ENCODE data around the gene COL21A1. TPM values are rescaled to one million over a fixed set of nuclear protein-coding genes. Genes with fewer than 3 reads are reported as not detected.
"Not testable (repeated sequence)": the region's sequence is repeated elsewhere in the genome, so short reads cannot be mapped to it uniquely, and the experiment has no call there.

The COL21A1 gene
- total RNA-seq, 1 donor: under 0.01 TPM

DNA sequence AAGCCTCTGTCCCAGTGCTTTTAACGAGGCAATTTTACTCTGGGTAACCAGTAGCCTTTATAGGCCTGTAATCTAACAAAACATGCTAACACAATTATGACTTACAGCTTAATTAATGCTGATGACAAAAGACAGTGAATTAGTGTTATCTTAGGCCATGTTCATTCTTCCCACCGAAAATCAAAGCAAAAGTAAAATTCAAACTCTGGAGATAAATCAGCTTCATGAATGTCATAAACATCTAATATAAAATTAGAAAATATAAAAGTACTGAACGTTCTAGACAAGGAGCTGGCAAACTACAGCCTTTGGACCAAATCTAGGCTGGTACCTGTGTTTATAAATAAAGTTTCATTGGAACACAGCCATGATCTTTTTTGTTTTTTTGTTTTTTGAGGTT, 18.6 kb upstream of the COL21A1 start:
- DNase-seq (ENCODE audit: low read depth): no peak
- TF ChIP-seq, protein P1, sequence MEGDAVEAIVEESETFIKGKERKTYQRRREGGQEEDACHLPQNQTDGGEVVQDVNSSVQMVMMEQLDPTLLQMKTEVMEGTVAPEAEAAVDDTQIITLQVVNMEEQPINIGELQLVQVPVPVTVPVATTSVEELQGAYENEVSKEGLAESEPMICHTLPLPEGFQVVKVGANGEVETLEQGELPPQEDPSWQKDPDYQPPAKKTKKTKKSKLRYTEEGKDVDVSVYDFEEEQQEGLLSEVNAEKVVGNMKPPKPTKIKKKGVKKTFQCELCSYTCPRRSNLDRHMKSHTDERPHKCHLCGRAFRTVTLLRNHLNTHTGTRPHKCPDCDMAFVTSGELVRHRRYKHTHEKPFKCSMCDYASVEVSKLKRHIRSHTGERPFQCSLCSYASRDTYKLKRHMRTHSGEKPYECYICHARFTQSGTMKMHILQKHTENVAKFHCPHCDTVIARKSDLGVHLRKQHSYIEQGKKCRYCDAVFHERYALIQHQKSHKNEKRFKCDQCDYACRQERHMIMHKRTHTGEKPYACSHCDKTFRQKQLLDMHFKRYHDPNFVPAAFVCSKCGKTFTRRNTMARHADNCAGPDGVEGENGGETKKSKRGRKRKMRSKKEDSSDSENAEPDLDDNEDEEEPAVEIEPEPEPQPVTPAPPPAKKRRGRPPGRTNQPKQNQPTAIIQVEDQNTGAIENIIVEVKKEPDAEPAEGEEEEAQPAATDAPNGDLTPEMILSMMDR (IDR thresholded peaks at IDR 0.05; ENCODE audit: insufficient read depth, low read depth, low read length): no peak
- no peak overlapping the region for H3K4me3 ChIP-seq (ENCODE audit: low read depth, low read length)

DNA sequence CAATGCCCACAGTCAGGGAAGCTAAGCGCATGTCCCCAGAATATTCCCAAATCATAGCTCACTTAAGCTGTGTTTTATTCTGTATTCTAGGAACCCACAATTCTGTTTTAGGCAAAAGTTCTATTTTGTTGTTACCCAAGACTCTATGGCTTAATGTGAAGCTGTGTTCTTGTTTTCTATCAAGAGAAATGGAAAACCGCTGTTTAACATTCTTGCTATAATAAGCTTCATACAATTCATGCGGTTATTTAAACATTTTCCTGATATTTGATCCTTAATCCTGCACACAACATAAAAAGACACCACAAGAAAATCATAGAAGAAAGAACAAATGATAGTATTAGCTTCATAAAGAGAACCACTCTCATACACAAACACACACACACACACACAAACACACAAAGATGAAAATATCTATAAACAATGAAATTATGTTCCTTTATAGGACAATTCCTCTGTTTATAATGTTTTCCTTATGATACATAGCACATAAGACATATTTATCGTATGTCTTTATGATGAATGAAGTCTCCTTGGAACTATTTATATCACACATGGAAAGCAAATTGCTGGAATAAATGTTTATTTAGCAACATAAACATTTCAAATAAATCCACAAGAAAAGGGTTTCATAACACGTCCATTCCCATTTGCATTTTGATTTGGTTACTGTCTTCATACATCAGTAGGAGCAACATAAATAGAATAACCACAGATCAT, 16.4 kb upstream of the COL21A1 start:
- no peak for DNase-seq (ENCODE audit: low read depth)
- H3K4me3 ChIP-seq (ENCODE audit: low read depth, low read length): no peak overlapping the region
- TF ChIP-seq, protein P1 (IDR thresholded peaks at IDR 0.05; ENCODE audit: insufficient read depth, low read depth, low read length): no peak

DNA sequence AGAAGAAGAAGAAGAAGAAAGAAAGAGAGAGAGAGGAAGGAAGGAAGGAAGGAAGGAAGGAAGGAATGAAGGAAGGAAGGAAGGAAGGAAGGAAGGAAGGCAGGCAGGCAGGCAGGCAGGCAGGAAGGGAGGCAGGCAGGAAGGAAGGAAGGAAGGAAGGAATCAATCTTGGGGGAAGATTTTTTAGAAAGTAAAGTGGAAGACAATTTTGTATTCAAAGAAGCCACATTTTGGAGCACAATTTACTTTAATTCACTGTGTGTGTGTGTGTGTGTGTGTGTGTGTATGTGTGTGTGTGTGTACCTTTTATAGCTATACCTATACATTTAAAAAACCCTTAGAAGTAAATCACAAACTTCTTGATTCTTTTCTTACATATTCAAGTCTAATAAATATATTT, 13.2 kb upstream of the COL21A1 start:
- H3K4me3 ChIP-seq (ENCODE audit: low read depth, low read length); DNase-seq (ENCODE audit: low read depth): not testable (repeated sequence)

DNA sequence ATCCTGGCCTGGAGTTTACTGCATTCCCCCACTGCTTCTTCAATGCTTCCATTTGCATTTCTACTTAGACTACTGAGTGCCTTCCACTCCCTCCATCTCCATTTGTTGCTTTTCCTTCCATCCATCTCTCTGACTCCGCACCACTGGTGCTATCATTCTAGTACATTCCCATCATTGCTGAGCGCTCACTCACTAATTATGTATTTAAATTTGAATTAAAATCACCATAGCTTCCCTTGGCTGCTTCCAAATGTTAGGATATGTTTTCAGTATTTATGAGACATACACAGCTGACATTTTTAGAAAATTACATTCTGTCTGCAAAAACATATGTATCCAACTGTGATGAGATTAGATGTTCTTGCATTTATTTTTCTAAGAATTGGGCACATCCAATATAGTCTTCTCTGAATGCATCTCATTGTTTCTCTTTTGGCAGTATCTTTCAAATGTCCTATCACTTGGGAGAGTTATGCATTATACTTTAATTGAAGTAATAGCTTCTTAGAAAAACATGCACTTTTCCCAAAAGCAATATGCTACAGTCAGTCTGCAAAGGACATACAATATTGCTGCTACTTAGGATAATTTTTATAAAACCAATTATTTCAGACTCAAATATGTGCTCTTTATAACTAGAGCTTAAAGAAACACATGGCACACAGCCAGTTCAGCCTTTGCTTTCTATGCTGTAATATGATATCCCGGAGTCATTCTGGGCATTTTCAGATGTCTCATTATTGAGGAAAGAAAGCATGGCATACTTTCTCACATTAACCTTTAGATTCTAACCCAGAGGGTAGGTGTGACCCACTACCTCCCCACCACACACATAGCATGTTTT, 12.1 kb upstream of the COL21A1 start:
- peak; percentile 45 for DNase-seq (ENCODE audit: low read depth)
- TF ChIP-seq, protein P1 (IDR thresholded peaks at IDR 0.05; ENCODE audit: insufficient read depth, low read depth, low read length): no peak
- H3K4me3 ChIP-seq (ENCODE audit: low read depth, low read length): no peak overlapping the region

DNA sequence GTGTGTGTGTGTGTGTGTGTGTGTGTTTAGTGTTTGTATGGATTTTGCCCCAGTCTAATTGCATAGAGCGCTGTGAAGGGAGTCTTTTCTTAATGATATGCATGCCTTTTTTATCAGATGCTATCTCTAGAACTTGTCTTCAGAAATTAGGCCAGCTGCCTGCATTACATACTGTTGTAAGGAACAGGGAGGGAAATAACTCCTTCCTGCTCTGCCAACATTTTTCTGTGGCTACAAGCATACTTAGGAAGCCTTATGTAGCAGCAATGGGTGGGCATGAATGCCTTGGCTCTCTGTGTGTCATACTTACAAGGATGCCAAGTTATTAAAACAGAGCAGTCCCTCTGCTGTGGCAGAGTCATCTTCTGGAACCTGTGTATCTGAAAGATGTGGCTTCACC, 8.0 kb upstream of the COL21A1 start:
- TF ChIP-seq, protein P1 (IDR thresholded peaks at IDR 0.05; ENCODE audit: insufficient read depth, low read depth, low read length): no peak
- H3K4me3 ChIP-seq (ENCODE audit: low read depth, low read length): no peak overlapping the region
- DNase-seq (ENCODE audit: low read depth): no peak

DNA sequence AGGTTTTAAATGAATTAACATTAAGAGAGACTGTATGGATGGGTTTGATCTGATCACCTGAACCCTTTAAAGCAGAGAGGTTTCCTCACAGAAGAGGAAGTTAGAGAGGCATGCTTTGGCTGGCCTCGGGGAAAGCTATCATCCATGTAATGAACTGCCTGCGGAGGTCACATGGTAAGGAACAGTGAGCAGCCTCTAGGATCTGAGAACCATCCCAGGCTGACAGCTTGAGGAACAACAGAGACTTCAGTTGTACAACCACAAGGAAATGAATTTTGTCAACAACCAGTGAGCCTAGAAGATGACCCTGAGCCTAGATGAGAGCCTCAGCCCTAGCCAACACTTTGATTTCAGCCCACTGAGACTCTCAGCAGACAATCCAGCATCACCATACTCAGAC, 2.9 kb upstream of the COL21A1 start:
- peak; percentile 56 for DNase-seq (ENCODE audit: low read depth)
- H3K4me3 ChIP-seq (ENCODE audit: low read depth, low read length): no peak overlapping the region
- TF ChIP-seq, protein P1 (IDR thresholded peaks at IDR 0.05; ENCODE audit: insufficient read depth, low read depth, low read length): no peak

DNA sequence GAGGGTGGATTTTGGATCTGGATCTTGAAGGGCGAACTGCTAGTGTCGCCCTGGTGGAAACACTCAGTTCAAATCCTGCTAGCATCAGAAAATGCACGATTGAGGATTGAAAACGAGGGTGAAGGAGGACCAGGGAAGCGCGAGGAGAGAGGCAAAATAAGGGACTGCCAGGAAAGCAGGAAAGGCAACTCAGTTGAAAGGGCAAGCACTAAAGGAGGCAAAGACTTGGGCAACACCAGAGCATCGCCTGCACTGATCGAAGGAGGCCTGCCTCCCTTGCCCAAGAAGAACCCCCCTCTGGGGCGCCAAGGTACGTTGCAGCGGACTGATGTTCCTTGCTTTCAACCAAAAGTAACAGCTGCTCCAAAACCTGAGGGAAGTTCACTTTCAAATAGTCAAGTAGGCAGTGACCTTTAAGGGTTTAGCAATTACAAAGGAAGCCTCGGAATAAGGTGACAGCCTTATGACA, 308 bp upstream of the COL21A1 start:
- TF ChIP-seq, protein P1 (IDR thresholded peaks at IDR 0.05; ENCODE audit: insufficient read depth, low read depth, low read length): no peak
- peak overlapping the region; percentile 59 for H3K4me3 ChIP-seq (ENCODE audit: low read depth, low read length)
- DNase-seq (ENCODE audit: low read depth): no peak
